ENCODE measurements around the gene TBL1X.

DNA sequence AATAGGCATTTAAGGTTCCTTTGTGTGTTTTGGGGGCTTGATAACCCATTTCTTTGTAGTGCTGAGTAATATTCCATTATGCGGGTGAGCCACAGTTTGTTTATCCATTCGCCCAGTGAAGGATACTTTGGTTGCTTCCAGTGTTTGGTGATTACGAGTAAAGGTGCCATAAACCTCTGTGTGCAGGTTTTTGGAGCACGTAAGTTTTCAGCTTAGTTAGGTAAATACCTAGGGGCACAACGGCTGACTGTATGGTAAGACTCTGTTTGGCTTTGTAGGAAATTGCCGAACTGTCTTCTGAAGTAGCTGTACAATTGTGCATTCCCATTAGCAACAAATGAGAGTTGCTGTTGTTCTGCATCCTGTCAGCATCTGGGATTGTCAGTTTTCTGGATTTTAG is 3.8 kb upstream of the TBL1X start:
- TF ChIP-seq EZH2 (IDR thresholded peaks at IDR 0.05; ENCODE audit: low read length) = no peak
- TF ChIP-seq, protein P1, sequence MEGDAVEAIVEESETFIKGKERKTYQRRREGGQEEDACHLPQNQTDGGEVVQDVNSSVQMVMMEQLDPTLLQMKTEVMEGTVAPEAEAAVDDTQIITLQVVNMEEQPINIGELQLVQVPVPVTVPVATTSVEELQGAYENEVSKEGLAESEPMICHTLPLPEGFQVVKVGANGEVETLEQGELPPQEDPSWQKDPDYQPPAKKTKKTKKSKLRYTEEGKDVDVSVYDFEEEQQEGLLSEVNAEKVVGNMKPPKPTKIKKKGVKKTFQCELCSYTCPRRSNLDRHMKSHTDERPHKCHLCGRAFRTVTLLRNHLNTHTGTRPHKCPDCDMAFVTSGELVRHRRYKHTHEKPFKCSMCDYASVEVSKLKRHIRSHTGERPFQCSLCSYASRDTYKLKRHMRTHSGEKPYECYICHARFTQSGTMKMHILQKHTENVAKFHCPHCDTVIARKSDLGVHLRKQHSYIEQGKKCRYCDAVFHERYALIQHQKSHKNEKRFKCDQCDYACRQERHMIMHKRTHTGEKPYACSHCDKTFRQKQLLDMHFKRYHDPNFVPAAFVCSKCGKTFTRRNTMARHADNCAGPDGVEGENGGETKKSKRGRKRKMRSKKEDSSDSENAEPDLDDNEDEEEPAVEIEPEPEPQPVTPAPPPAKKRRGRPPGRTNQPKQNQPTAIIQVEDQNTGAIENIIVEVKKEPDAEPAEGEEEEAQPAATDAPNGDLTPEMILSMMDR (optimal IDR thresholded peaks at IDR 0.05 in 1 of 3, IDR thresholded peaks at IDR 0.05 in 1 of 3, conservative IDR thresholded peaks at IDR 0.05 in 1 of 3; ENCODE audit: extremely low read depth in 1 of 3, insufficient read depth in 2 of 3, low read length in 3 of 3) = no peak

Measured in keratinocyte (primary cell).